Lower leg skin (tissue), 3 donors: ENCODE data around the gene NCAM1.

Experiments used
- POLR2A ChIP-seq, 2 donors: fragments of 450-650 bp; IDR thresholded peaks; one replicate each; pipeline ENCODE4 v1.6.1; 2016 to 2017; ENCODE audit warnings: antibody characterized with exemption in 2 of 2, mild to moderate bottlenecking in 1 of 2, moderate library complexity in 1 of 2
- TF ChIP-seq, protein P1 (sequence below), 3 donors: fragments of 450-650 bp; IDR thresholded peaks; one replicate each; pipeline ENCODE4 v1.5.1; 2016; ENCODE audit warnings: antibody characterized with exemption in 3 of 3, mild to moderate bottlenecking in 3 of 3, moderate library complexity in 2 of 3

DNA sequence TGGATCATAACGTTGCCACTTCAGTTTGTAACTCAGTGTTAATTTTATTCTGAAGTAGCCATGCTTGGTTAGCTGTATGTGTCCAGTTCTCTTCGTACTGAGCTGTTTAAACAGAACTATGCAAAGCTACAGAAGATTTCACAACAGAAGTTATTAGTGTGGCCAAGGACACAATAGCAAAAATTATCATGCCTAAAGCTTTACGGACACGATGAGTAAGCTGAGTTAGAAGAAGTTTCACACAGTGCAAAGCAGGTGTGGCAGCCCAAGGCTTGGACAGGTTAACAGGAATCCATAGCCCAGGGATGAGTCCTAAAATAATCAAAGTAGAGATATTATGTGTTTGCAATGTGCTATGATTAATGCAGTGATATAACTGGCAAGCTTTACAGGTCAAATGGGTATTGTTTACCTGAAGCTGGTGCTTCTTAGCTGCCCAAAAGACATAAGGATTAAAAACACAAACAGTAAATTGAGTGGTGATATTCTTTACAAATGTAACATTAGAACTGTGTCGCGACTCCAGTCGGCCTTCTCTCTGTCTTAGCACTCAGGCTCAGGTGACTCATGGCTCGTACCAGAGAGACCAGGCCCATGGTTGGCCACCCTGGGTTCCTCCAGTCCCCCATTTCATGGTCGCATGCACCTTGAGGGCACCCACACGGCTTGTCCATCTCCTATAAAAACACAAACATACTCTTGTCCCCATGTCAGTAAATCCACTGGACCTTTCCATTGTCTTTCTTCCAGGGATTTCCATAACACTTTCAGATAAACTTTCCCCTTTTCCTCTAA lies 35.5 kb upstream of the NCAM1 start:
- no peak for TF ChIP-seq POLR2A (IDR thresholded peaks at IDR 0.05)
- TF ChIP-seq, protein P1, sequence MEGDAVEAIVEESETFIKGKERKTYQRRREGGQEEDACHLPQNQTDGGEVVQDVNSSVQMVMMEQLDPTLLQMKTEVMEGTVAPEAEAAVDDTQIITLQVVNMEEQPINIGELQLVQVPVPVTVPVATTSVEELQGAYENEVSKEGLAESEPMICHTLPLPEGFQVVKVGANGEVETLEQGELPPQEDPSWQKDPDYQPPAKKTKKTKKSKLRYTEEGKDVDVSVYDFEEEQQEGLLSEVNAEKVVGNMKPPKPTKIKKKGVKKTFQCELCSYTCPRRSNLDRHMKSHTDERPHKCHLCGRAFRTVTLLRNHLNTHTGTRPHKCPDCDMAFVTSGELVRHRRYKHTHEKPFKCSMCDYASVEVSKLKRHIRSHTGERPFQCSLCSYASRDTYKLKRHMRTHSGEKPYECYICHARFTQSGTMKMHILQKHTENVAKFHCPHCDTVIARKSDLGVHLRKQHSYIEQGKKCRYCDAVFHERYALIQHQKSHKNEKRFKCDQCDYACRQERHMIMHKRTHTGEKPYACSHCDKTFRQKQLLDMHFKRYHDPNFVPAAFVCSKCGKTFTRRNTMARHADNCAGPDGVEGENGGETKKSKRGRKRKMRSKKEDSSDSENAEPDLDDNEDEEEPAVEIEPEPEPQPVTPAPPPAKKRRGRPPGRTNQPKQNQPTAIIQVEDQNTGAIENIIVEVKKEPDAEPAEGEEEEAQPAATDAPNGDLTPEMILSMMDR (IDR thresholded peaks at IDR 0.05), result no peak
